ENCODE measurements around the gene MAP2. TPM values are rescaled to one million over a fixed set of nuclear protein-coding genes. Genes with fewer than 3 reads are reported as not detected.
"Not testable (repeated sequence)": the region's sequence is repeated elsewhere in the genome, so short reads cannot be mapped to it uniquely, and the experiment has no call there.

The MAP2 gene
- total RNA-seq, 1 donor: 26.5 TPM

GRCh38 chr2:209593930-209594329 lies 170.1 kb downstream of the MAP2 start:
- no peak for TF ChIP-seq CTCF (IDR thresholded peaks at IDR 0.05; ENCODE audit: insufficient read depth, low read length)
- no peak overlapping the region for H3K4me3 ChIP-seq (ENCODE audit: low read depth, low read length)
- no peak for DNase-seq (ENCODE audit: low read depth)

DNA sequence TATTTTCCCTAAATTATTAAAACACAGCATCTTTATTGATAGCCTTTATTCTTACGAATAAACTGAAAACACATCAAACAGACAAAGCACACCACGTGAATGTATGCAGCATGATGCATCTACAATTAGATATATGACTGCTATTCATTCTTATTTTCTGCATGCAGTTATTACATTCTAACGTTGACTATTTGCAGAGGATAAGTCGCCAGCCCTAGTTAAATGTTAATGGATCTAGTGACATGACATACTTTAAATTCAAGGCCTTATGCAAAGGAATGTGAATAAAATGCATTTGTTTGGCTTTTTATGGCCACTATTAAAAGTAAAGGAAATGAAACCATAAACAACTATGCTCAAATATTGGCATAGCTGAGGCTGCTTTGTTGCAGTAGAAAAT lies 172.4 kb downstream of the MAP2 start:
- TF ChIP-seq CTCF (IDR thresholded peaks at IDR 0.05; ENCODE audit: insufficient read depth, low read length): no peak
- H3K4me3 ChIP-seq (ENCODE audit: low read depth, low read length): no peak overlapping the region
- DNase-seq (ENCODE audit: low read depth): no peak

GRCh38 chr2:209598227-209598626 lies 174.4 kb downstream of the MAP2 start:
- DNase-seq (ENCODE audit: low read depth); H3K4me3 ChIP-seq (ENCODE audit: low read depth, low read length): not testable (repeated sequence)

DNA sequence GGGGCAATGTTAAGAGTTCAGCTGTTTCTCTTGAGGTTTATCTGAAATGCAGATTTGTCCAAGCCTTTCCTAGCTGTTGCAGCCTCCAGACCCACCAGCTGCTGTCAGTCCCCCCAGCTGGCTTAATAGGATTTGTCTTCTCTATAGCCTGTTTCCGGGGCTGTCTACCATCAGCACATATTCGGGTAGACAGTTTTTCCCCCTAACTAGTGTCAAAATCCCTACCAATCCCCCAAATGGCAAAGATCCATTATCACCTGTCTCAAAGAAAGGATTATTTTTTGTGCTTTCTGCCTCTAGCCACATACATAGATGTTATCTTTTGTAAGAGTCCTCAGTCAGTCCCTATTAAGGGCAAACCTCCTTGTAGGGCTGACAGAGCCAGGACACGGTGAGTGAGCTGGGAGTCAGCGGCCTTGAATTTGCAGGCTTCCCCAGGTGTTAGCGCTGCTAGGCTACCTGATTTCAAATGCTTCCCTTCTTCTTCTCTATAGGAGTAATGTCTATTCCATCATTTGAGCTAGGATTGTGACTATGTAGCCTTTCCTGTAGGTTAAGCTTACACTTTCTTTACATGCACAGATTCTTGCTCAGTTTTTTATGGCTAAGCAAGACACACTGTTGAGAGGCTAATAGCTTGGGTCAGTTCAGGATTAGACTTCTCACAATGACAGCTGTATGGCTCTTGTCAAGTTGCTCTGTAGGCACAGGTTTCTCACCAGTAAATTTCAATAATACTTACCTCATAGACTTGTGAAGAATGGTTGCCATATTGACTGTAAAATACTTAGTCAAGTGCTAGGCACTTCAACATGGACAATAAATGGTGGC lies 176.7 kb downstream of the MAP2 start:
- no peak overlapping the region for H3K4me3 ChIP-seq (ENCODE audit: low read depth, low read length)
- TF ChIP-seq CTCF (IDR thresholded peaks at IDR 0.05; ENCODE audit: insufficient read depth, low read length): no peak
- no peak for DNase-seq (ENCODE audit: low read depth)

GRCh38 chr2:209601497-209601896 lies 177.7 kb downstream of the MAP2 start:
- TF ChIP-seq CTCF (IDR thresholded peaks at IDR 0.05; ENCODE audit: insufficient read depth, low read length): no peak
- DNase-seq (ENCODE audit: low read depth): no peak
- no peak overlapping the region for H3K4me3 ChIP-seq (ENCODE audit: low read depth, low read length)

DNA sequence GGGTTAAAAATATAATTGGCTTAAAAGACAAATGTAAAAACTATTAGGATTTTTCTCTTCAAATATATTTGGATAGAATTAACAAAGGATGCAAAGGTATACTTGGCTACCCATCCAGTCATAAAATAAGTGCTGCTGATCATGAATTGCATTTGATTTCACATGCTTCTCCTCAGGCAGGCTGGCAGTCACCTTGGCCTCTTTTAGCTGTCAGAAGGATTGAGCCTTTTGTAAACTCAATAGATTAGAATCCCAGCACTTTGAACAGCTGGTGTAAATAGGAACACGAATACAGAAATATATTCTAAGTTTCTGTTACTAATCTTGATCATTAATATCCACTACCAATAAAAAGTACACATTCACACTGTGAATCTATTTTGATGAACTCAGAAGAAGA lies 178.4 kb downstream of the MAP2 start:
- no peak for DNase-seq (ENCODE audit: low read depth)
- no peak for TF ChIP-seq CTCF (IDR thresholded peaks at IDR 0.05; ENCODE audit: insufficient read depth, low read length)

GRCh38 chr2:209609531-209609930 lies 185.7 kb downstream of the MAP2 start:
- DNase-seq (ENCODE audit: low read depth): no peak
- no peak overlapping the region for H3K4me3 ChIP-seq (ENCODE audit: low read depth, low read length)
- no peak for TF ChIP-seq CTCF (IDR thresholded peaks at IDR 0.05; ENCODE audit: insufficient read depth, low read length)

More for the DNA sequence above, 178.4 kb downstream of the MAP2 start:
- H3K4me3 ChIP-seq (ENCODE audit: low read depth, low read length): no peak overlapping the region
